Ovary (tissue), 9 donors: ENCODE data around the gene LCN10. TPM values are rescaled to one million over a fixed set of nuclear protein-coding genes. Genes with fewer than 3 reads are reported as not detected.
A peak's percentile ranks its signal among the peaks of the same experiment; 100 is the strongest.

Source experiments
- DNase-seq, 5 donors: peaks; one replicate each; pipeline ENCODE4 v3.0.0-alpha.2; 2019 to 2020
- H3K27ac ChIP-seq, 2 donors: fragments of 200-600 bp; one replicate each; pipeline versions ENCODE4 v1.5.1 to v1.8.0; 2019 to 2022
- H3K27me3 ChIP-seq: fragments of 200-600 bp; one replicate; pipeline ENCODE4 v1.8.0; 2022
- H3K36me3 ChIP-seq: fragments of 200-600 bp; sonication (generic); one replicate; pipeline ENCODE4 v1.5.1; 2019
- H3K4me1 ChIP-seq: one replicate; pipeline ENCODE4 v1.8.1; 2013; ENCODE audit warnings: mild to moderate bottlenecking, moderate library complexity; ENCODE audit not compliant: insufficient read depth
- H3K4me3 ChIP-seq: fragments of 200-600 bp; sonication (generic); one replicate; pipeline ENCODE4 v1.5.1; 2017
- H3K9me3 ChIP-seq, 2 donors: fragments of 200-600 bp in 1 of 2; sonication (generic) in 1 of 2; one replicate each; pipeline versions ENCODE4 v1.5.1 to v1.8.1; 2013 to 2019; ENCODE audit warnings: mild to moderate bottlenecking in 1 of 2, moderate library complexity in 1 of 2
- CTCF ChIP-seq, 3 donors: fragments of 450-650 bp in 2 of 3; fragments of 200-600 bp in 1 of 3; IDR thresholded peaks; one replicate each; pipeline versions ENCODE4 v1.5.1 to v1.8.0; 2016 to 2022; ENCODE audit warnings: antibody characterized with exemption in 3 of 3, mild to moderate bottlenecking in 1 of 3
- EP300 ChIP-seq: sonication (generic); formaldehyde crosslinking; IDR thresholded peaks from one replicate; pipeline ENCODE4 v1.6.1; 2017; ENCODE audit warnings: antibody characterized with exemption
- POLR2A ChIP-seq: fragments of 450-650 bp; IDR thresholded peaks from one replicate; pipeline ENCODE4 v1.6.1; 2017; ENCODE audit warnings: antibody characterized with exemption, mild to moderate bottlenecking, moderate library complexity
- WGBS, 3 donors: extraction: QIAGEN DNeasy Blood & Tissue Kit in 1 of 3; methylation state at CpG; one replicate each; pipeline versions ENCODE4 v1.1.5 to v1.1.7; 2013 to 2017; 5-methylcytosine and 5-hydroxymethylcytosine counted together
- intact Hi-C, 4 donors: fragments of 100-400 bp; cut with DNase I; formaldehyde crosslinking; loops; one replicate each; pipeline versions ENCODE4 v1.11.0 to v1.15.1; 2022 to 2023
- polyA plus RNA-seq, 2 donors: library from polyadenylated mRNA; stranded (reverse); fragments of 200-250 nt in 1 of 2; fragments of 350-450 nt in 1 of 2; fragmentation: Illumina TruSeq in 1 of 2; extraction: RNeasy Lipid Tissue Mini Kit (QIAGEN cat#74804) in 1 of 2; gene quantifications; one replicate each; pipeline ENCODE4 v1.2.3, GENCODE V29; 2013 to 2014
- total RNA-seq, 7 donors: library from RNA; depleted of rRNA in 2 of 7; stranded (reverse); fragments of >200 nt in 2 of 7; fragmentation: NEBNext Ultra II Directional in 3 of 7; extraction: Animal tissue kit (Norgen Biotek cat#: 25700) in 3 of 7; gene quantifications; one replicate each; pipeline versions ENCODE4 v1.1.0 to v1.2.4, GENCODE V29; 2016 to 2023
- donor health status: DM: no; HTN: no; CAD: no; lungs with moderate emphysema.
- donor health status: DM: no; HTN: no; CAD: no.
- donor health status: Bipolar disorder and iron deficiency.
- donor health status: DM: yes; HTN: yes; CAD: no.
- donor health status: DM: no; HTN: no; CAD: no.
- donor health status: DM: yes; HTN: yes; CAD: no.

LCN10 gene
- total and polyA plus RNA-seq, 9 donors = 1.4 to 45.4 (median 4.5) TPM

DNA sequence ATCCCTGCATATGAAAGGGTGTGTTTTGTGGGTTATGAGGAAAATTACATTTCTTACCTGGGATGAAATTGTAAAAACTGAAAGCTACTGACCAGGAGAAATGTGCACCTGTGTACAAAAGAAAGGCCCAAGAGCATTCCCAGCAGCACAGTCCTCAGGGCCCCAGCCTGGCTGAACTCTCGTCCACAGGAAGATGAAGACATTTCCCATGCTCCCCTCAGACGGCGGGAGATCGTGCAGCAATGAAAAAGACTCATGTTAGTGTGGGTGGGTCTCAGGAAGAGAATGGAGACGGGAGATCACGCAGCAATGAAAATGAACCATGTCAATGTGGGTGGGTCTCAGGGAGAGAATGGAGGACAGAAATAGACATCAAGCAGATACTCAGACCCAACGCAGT is 34.2 kb upstream of the LCN10 start:
- DNase-seq = no peak
- WGBS, 3 donors = 44 to 55% (median 48%) methylated on average over 7 of the region's 7 CpGs
- no peaks in the 10 kb centered on the region for H3K9me3 ChIP-seq
- H3K4me3 ChIP-seq = no peak overlapping the region
- no peaks in the 10 kb centered on the region for H3K36me3 ChIP-seq
- no peak overlapping the region for H3K27ac ChIP-seq
- intact Hi-C loops = no loop called here
- TF ChIP-seq EP300 (no peak), POLR2A (no peak), CTCF (IDR thresholded peaks at IDR 0.05) (no peak)
- H3K4me1 ChIP-seq = no peaks in the 10 kb centered on the region
- no peaks in the 10 kb centered on the region for H3K27me3 ChIP-seq

DNA sequence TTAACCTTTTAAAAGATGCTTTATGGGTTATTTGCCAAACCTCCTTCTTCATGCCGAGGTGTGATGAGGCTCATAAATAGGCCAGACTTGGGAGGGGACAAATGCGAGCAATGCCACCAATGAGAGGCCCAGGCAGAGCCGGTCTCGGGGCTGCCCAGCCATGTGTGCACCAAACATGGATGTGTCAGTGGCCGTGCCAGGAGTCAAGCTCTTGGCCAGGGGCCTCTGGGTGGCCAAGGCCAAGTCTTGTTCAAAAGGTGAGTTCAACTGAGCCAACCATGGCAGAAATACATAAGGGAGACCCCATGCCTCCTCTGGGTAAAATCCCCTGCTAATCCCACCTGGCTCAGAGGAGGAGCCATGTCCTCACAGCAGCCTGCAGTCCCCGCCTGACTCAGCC is 32.5 kb upstream of the LCN10 start:
- intact Hi-C loops = no loop called here

DNA sequence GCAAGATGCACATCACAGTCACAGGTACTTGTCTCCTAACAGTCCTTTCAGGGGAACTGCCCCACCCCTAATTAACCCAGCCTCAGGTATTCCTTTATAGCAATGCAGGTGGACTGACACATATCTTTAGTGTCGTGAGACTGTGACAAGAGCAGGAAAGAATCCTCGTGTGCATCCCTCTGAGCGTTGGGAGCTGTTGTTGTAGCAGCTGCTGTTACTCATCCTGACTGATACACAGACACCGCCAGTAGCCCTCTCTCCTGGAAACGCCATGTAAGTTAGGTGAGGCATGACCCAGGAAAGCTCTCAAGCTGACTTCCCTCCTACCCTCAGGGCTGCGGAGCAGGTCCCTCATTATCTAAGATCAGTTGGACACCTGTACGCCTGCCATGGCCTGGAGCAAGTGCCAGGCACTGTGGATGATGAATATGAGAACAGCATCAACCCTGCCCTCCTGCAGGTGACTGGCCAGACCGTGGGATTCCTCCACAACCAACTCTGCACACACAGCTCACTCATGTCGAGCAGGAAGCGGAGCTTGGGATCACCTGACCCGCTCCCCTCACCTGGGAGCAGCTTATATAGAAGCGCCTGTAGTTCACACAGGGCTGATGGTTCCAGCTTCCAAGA is 31.8 kb upstream of the LCN10 start:
- Histone ChIP-seq H3K4me1 (peaks cover 2% of the 10 kb centered on the region), H3K27me3 (no peaks in the 10 kb centered on the region), H3K4me3 (no peak overlapping the region), H3K36me3 (no peaks in the 10 kb centered on the region), H3K27ac (no peak overlapping the region), H3K9me3 (no peaks in the 10 kb centered on the region)
- TF ChIP-seq EP300 (no peak), CTCF (IDR thresholded peaks at IDR 0.05) (no peak), POLR2A (no peak)
- DNase-seq = peak in 1 of 5 donors; percentile 17
- 84 to 95% (median 89%) methylated on average over 12 of the region's 12 CpGs for WGBS, 3 donors
- intact Hi-C loops = loop anchor here in 1 of 4 donors (5.0 kb wide), 1 partner anchor 613 kb away; no protein-coding TSS in a partner anchor

More for the DNA sequence above, 32.5 kb upstream of the LCN10 start:
- no peaks in the 10 kb centered on the region for H3K36me3 ChIP-seq
- H3K27ac ChIP-seq = no peak overlapping the region
- no peaks in the 10 kb centered on the region for H3K4me1 ChIP-seq
- no peak overlapping the region for H3K4me3 ChIP-seq
- WGBS, 3 donors = 82 to 88% (median 85%) methylated on average over 6 of the region's 6 CpGs
- H3K27me3 ChIP-seq = no peaks in the 10 kb centered on the region
- peak in 1 of 5 donors; percentile 17 for DNase-seq
- H3K9me3 ChIP-seq = no peaks in the 10 kb centered on the region
- TF ChIP-seq POLR2A = no peak
- TF ChIP-seq CTCF (IDR thresholded peaks at IDR 0.05) = no peak
- no peak for TF ChIP-seq EP300

DNA sequence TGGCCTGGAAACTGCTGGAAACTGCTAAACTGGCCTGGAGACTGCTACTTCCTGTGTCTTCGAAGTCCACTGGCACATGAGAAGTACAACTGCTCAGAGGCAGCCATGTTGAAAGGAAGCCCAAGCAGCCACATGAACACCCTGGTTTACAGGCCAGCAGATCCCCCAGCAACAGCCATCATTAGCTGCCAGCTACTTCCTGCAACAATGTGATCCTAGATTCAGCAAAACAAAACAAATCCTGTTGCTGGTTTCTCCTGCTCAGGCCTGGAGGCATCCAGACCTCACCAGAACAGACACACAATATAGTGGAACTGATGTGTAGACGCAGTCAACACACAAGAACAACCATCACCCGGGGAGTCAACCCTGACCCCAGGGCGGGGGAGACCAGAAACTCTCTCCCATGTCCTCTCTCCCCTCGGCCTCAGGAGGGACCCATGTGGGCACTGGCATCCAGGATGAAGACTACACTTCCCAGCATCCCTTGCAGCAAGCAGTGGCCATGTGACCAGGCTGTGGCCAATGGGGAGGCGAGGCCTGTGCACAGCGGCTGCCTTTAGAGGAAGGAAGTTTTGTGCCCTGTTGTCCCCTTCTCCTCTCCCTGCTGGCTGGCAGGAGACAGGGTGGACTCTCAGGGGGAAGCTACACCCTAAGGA is 30.8 kb upstream of the LCN10 start:
- Histone ChIP-seq H3K9me3 (no peaks in the 10 kb centered on the region), H3K27me3 (no peaks in the 10 kb centered on the region), H3K27ac (no peak overlapping the region), H3K36me3 (no peaks in the 10 kb centered on the region), H3K4me1 (peaks cover 2% of the 10 kb centered on the region), H3K4me3 (no peak overlapping the region)
- intact Hi-C loops = loop anchor here in 1 of 4 donors (5.0 kb wide), 1 partner anchor 614 kb away; no protein-coding TSS in a partner anchor
- TF ChIP-seq EP300 = no peak
- no peak for TF ChIP-seq CTCF (IDR thresholded peaks at IDR 0.05)
- TF ChIP-seq POLR2A = no peak
- peak in 1 of 5 donors; percentile 17 for DNase-seq
- 79 to 93% (median 88%) methylated on average over 7 of the region's 7 CpGs for WGBS, 3 donors
